GM03348 (cell line): ENCODE data around the gene PRPF6.
"Not testable (repeated sequence)": the region's sequence is repeated elsewhere in the genome, so short reads cannot be mapped to it uniquely, and the experiment has no call there.

Experiments
- DNase-seq: peaks from one replicate; pipeline ENCODE4 v3.0.0; 2012; ENCODE audit warnings: low spot score

Gene PRPF6

DNA sequence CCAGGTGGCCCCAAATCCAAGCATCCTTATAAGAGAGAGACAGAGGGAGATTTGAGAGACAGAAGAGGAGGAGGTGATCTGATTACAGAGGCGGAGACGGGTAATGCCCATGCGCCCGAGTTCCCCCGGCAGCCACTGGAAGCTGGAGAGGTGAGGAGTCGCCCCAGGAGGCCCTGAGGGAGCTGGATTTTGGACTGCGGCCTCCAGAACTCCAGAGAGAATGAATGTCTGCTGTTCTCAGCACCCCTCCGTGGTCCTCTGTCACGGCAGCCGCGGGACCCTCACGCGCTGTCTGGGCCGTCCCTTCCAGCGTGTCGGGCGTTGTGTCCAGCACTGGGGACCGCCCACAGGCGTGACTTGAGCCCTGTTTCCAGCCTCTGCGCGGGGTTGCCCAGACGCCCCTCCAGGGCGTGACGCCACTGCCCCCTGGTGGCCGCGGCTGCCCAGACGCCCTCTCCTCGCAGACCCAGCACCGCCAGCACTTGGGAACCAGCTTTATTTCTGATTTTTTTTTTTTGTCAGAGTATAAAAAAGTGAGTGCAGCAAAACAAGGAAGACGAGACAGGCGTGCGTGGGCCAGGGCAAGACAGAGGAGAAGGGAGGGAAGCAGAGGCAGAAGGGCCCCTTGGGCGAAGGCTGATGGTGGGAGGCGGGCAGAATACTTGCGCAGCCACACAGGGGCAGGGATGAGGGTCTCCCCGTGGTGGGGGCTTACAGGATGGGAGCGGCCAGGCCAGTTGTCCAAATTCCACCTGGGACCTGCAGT, 7.1 kb upstream of the PRPF6 start:
- peak; percentile 96 for DNase-seq

DNA sequence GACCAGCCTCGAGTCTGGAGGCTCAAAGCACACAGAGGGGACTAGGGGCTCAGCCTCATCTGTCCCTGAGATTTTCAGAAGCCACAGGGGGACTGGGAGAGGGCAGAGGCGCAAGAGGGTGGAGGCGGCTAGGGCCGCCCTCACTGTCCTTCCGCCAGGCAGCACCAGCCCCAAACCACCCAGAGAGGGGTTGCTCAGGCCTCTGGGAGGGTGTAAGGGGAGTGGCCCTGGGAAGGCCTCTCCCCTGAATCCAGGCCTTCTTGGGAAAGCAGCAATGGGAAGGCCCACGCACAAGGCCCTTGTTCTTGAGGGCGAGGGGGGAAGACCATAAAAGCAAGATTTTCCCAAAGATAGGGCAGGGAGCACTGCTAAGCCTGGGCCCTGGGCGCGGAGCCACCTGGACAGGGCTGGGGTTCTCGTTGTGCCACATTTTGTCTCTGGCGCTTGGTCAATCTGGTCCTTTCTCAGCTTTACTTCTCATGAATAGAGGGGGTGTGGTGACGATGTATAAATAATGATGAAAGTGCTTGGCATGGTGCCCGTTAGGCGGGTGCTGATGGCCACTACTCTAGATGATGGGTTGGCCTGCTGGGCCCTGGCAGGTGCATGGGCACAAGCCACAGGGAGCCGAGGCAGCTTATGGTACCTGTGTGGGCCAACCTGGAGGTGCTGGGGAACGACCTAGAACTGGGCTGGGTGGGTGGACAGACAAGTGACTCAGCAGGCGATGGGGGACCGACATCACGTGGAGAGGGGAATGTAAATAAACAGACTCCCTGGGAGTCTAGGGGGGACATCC, 6.3 kb upstream of the PRPF6 start:
- DNase-seq: no peak

DNA sequence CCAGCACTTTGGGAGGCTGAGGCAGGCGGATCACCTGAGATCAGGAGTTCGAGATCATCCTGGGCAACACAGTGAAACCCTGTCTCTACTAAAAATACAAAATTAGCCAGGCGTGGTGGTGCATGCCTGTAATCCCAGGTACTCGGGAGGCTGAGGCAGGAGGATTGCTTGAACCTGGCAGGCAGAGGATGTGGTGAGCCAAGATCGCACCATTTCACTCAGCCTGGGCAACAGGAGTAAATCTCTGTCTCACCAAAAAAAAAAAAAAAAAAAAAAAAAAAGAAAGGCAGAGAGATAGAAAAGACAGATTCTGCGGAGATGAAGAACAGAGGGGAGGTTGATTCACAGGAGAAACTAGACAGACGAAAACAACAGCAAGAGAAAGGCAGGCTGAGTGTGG, 4.4 kb upstream of the PRPF6 start:
- DNase-seq: not testable (repeated sequence)

DNA sequence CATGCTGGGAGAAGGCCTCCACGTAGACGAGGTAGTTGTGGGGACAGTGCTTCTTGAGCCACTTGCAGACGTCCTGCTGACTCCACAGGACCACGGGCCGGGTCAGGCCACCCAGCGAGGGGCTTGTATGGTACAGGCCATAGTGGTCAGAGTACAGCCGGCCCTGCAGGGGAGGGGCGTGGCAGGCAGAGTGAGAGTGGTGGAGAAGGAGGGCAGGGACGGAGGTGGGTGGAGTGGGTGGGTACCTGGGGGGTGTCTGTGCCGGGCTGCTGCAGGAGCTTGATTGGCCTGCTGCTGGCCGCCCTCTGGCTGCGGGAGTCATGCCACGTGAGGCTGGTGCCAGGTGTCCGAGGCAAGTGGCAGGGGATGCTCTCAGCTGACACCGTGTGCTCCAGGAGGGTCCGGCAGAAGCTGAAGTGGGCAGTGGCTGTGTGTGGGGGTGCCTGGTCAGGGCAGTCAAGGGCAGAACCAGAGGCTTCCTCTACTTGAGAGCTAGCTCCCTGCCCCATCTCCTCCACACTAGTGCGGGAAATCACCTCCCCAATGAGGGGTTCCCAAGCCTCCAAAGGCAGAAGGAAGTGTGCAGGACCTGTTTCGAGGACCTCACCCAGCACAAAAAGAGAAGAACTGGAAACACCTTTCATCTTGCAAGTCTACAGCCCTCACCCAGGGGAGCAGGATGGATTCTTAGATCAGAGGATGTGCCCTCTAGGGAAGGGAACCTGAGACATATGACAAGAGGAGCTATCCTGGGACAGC, 3.8 kb upstream of the PRPF6 start:
- DNase-seq: no peak

DNA sequence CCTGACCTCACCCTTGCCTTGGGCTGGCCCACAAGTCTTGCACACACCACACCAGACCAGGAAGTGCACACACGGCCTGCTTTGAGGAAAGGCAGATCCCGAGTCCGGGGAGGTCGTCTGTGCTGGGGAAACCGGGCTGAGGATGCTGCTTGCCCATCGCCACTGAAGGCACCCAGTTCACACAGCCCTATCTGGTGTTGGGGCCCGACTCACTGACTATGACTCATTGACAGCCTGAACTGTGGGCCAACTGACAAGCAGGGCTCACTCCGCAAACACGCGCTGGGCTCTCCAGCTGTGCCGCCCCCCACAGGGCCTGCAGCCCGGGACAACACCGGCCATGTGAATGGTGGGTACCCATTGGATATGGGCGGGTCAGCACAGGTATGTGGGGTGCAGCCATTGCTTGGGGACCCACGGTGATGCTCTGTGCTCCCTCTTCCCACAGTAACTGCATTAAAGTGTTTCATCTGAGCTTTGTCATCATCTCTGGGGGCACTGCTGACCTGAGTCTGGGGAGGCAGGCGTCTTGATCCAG, 3.1 kb upstream of the PRPF6 start:
- DNase-seq: peak; percentile 31

DNA sequence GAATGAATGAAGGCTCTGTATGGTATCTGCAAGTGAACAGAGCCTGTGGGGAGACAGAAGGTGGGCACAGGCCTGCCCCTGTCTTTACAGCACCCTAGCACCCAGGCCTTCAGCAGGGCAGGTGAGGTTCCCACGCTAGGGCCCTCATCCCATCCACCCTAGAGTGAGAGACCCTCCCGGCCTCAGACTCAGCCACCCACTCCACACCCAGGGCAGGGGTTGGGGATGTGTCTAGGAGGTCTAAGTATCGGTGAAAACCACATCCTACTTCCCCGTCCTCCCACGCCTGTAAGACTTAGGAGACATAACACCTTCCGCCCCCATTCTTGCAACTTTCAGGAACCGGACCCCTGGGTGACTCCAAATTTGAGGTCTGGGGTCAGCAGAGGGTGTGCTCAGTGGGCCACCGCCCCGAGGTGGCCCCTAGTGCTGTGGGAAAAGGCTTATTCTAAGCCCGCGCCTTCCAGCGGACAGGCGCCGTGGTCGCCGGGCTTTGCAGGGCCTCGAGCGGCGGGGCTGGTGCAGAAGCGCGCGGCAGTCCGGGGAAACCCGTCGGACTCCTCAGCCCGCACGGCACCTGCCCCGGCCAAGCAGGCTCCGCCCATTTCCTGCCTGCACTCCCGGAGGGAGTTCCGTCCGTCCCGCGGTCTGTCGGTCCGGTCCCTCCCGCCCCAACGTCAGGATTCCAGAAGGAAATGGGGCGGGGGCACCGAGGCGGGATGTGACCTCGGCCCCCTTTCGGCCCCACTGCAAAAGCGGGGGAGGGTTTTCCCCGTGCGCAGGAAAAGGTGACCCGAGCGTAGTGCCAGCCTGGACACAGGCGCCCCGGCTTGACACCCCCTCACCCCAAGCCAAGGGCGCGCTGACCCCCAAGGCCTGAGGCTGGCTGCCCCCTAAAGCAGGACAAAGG, 2.4 kb upstream of the PRPF6 start:
- DNase-seq: peak; percentile 56

DNA sequence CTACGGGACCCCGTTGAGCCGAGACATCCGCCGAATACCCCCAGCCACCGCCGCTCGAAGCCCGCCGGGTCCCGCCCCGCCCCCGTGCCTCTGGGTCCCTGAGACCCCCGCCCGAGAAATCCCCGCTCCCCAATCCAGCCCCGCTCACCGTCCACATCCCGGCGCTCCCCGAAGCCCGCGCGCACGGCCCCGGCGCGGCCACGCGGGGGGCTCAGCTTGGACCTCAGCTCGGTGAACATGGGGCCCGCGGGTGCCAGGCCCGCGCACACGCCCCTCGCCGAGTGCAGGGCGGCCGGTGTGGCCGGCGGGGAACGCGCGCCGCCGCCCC, 1.7 kb upstream of the PRPF6 start:
- no peak for DNase-seq

DNA sequence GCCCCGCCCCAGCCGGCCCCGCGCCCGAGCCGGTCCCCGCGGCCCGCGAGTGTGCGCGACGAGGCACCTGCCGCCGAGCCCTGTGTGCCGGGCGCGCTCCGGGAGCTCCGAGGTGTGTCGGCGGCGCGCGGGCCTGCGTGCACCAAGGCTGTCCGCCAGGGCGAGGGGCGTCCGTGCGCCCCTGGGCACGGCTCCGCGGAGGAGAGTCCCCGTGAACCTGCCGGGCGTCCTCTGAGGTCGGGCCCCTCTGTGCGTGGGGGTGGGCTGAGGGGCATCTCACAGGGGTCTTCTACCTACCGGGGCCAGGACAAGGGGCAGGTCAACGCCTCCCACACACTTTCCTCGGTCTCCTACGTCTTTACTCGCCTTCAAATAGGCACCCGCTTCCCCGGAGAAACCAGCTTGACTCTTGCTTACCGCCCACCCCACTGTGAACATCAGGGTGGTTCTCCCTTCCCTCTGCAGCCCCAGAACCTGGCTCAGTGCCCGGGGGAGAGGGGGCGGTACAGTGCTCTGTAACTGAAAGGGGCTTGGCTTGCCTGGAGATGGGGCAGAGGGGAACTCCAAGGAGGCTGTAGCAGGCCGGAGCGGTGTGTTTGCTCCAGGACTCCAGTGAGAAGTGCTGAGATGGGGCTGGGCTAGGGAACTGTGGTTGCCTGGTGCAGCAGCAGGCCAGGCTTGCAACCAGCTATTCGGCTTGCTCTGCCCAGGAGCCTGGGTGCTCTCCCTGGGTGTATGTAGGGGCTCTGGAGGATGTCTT, 1.2 kb upstream of the PRPF6 start, which contains the start of gene SAMD10:
SAMD10 (minus strand) TSS at position 86 of the 760 bp plus-strand sequence. CDS start 175 bp downstream, outside the sequence.
- peak; percentile 53 for DNase-seq

DNA sequence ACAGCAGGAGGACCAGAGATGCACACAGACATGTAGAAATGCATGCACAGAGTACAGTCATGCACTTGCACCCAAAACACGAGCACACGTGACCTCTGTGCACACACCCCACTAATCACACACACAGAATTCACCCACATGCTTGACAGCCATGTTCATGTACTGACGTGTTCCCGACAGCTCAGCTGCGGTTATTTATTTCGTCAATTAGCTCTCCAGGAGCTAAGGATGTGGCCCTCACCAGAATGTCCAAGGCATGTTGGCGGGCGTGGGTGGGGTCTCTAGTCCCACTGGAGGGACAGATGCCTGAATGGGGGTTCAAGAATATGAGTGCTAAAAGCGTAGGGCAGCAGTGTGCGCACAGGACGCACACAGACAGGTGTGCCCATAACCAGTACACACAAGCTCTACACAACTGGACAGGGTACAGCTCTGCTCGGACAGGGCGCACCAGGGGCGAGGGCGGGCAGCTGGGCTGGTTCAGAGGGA, 571 bp upstream of the PRPF6 start:
- DNase-seq: no peak

DNA sequence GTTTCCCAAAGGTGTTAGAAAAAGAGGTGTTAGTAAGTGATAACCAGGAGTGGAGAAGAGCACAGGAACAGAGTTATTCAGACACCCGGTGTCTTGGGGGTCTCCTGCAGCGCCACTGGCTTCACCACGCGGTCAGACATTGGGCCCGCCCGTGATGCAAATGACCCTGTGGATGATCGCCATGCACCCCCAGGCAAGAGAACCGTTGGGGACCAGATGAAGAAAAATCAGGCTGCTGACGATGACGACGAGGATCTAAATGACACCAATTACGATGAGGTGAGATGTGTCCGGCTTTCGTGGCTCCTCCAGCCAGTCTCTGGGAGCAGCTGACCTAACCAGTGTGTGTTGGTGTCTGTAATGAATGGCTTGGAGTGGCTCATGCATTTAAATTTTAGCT, 2.0 kb downstream of the PRPF6 start:
- DNase-seq: no peak

DNA sequence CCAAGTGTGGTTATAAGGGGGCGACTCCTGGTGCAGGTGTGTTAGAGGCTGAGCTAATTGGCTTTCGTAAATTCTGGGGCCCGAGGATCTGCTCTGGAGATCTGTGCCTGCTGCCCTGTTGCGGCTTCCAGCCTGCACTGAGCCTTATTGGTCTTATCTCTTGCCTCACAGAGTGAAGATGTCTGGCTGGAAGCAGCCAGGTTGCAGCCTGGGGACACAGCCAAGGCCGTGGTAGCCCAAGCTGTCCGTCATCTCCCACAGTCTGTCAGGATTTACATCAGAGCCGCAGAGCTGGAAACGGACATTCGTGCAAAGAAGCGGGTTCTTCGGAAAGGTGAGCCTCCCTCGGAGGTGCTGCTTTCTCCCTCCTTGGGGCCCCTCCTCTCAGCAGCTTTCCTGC, 20.0 kb downstream of the PRPF6 start:
- no peak for DNase-seq

DNA sequence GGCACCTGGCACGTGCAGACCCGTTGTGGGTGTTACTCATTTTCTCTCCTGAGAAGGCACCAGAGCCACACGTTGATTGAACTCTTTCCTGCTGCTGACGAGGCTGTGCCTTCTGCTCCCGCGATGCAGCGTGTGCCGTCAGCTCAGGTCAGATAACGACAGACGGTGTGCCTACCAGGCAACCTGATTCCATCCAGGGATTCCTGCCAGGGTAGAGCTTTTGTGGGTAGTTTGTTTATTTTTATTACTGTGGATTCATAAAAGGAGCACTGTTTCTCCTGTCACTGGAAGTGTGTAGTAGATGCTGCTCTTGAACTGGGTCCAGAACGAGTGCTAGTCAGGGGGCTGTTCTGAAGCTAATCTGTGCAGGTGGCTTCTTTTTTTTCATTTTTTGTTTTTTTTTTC, 20.7 kb downstream of the PRPF6 start:
- DNase-seq: no peak

DNA sequence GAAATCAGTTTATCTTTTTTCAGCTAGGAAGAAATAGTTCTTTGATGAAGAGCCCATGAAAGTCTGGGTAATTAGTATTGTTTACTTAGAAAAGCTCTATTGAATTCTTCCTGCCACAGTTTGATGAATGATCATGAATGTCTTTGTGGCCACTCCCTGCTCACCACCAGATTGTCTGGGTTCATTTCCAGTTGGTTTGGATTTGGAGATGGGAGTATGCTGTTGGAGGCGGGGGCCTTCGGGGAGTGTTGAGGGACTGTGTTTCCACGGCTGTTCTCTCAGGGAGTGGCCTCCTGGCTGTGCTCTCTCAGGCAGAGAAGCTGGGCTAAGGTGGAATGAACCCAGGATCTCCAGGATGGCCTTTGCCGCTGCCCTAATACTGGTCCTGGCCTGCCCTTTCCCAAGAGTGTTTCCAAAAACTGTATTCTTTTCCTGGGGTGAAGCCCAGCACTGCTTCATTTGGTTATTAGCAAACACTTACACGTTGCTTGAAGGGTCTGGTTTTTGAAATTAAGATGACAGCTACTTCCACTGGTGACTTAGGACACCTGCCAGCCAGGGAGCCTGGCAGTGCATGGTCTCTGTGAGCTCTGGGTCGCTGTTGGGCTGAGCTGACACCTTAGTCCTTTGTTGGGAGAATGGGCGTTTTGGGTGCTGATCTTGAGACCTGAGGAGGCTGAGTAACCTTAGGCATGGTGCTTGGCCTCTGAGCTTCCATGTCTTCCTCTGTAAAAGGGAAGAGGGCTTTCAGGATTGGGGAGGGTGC, 23.2 kb downstream of the PRPF6 start:
- no peak for DNase-seq

DNA sequence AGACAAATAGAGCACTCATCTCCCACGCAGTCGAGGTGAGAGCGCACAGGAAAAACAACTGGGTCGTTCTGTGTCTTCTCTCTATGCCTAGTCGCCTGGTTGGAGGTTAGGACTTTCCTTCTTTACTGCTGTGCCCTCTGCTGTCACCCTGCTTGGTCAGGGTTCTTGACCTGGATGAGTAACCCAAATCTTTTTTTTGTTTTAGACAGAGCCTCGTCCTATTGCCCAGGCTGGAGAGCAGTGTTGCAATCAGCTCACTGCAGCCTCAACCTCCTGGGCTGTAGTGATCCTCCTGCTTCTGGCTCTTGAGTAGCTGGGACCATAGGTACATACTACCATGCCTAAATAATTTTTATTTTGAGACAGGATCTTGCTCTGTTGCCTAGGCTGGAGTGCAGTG, 24.5 kb downstream of the PRPF6 start:
- DNase-seq: no peak

DNA sequence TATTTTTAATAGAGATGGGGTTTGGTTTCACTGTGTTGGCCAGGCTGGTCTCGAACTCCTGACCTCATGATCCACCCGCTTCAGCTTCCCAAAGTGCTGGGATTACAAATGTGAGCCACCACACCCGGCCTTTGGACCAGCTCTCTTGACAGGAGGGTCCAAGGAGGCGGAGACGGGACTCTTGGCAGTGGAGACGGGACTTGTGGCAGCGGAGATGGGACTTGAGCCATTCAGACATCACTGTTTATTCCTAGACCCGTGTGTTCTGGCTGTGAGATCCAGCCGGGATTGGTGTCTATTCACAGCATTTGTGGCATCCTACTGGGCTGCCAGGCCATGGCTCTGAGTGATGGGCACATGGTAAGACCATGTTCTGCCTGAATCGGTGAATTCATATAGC, 25.6 kb downstream of the PRPF6 start:
- DNase-seq: no peak

DNA sequence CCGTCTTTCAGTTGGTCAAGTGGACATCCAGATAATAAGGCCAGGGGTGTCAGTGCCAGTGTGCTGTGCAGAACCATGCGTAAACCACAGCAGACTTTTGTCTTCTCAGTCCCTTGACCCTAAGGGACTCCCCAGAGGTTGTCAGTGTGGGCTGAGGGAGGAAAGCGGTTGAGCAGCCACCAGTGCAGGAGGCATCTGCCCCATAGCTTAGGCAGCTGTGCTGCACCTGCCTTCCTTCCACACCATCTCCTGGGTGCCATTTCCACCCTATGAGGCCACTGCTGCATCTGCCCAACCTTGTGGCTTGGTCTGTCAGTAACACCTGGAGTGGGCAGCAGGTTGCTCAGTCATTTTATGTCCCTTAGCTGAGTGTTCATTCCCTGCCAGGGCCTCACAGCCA, 26.0 kb downstream of the PRPF6 start:
- DNase-seq: no peak

DNA sequence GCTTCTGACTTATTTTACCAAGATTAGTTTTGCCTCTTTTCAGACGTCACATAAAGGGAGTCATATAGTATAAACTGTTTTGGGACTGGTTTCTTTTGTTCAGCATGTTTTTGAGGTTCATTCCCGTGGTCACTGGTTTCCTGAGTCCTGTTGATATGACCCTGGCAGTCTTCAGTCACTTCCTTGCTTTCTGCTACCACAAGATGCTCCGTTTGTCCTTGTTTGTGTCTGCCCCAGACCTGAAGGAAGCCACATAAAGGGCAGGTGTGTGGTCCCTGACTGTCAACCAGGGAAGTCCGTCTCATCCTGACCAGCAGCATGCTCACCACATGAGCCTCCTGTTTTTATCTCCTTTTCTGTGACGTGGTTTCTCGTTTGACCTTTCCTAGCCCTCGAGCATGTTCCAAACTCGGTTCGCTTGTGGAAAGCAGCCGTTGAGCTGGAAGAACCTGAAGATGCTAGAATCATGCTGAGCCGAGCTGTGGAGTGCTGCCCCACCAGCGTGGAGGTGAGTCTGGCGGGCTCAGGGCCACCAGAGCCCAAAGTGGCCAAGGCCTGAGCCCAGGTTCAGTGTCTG, 29.0 kb downstream of the PRPF6 start:
- no peak for DNase-seq

DNA sequence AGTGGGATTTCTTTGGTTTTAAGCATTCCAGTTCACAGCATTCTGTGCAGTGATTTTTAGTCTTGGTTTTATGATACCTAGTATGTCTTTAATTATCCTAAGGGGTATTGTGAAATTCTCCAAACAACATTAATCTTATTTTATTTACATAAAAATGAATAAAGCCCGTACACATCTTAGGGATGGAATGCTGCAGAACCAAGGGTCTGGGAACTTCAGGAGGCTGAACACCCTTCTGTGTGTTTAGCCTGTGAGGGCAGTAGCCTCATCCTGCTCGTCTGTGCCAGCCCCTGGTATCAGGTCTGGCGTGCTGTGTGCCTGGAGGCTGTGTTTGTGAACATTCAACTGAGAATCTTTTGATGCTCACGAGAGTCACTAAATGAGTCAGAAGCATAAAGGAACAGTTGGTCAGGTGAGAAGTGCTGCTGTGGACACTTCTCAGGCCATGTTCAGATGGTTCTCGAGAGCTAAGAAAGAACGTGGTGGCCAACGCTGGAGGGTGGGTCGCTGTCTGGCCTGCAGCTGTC, 29.8 kb downstream of the PRPF6 start:
- peak; percentile 44 for DNase-seq

DNA sequence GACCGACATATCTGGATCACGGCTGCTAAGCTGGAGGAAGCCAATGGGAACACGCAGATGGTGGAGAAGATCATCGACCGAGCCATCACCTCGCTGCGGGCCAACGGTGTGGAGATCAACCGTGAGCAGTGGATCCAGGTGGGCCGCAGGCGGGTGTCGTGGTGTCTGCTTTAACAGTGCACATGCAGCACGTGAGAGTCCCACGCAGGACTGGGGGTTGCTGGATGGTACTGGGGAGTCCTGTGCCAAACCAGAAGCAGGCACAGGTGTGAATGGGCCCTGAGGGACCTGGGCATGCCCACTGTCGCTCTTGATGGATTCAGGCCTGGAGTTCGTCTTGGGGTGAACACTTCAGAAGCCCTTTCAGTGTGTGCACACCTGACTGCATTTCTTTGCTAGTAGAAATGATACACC, 30.4 kb downstream of the PRPF6 start:
- DNase-seq: no peak
